ENCODE measurements around the gene CUX1.

The CUX1 gene

GRCh38 chr7:101993311-101993710 lies 175.9 kb downstream of the CUX1 start:
- no peak for TF ChIP-seq GABPA (IDR thresholded peaks at IDR 0.05; ENCODE audit: low read depth)
- no peak for TF ChIP-seq CTCF (IDR thresholded peaks at IDR 0.05; ENCODE audit: insufficient read depth, low read length)
- no peak for TF ChIP-seq SPI1 (IDR thresholded peaks at IDR 0.05; ENCODE audit: borderline replicate concordance, low read depth)
- TF ChIP-seq REST (IDR thresholded peaks at IDR 0.05; ENCODE audit: insufficient replicate concordance, low read depth): no peak
- TF ChIP-seq POLR2AphosphoS5 (IDR thresholded peaks at IDR 0.05; ENCODE audit: low read depth): no peak
- no peaks in the 10 kb centered on the region for H3K27me3 ChIP-seq (ENCODE audit: insufficient read depth, poor library complexity, severe bottlenecking)
- no peak for DNase-seq (ENCODE audit: low read depth in 1 of 2, low spot score in 1 of 2)
- H3K27ac ChIP-seq (replicated peaks): no peak overlapping the region
- no peak overlapping the region for H3K4me3 ChIP-seq (replicated peaks; ENCODE audit: insufficient read depth, low read length)

- no peak for TF ChIP-seq POLR2AphosphoS5 (IDR thresholded peaks at IDR 0.05; ENCODE audit: low read depth)
- TF ChIP-seq REST (IDR thresholded peaks at IDR 0.05; ENCODE audit: insufficient replicate concordance, low read depth): no peak
- no peak for TF ChIP-seq SPI1 (IDR thresholded peaks at IDR 0.05; ENCODE audit: borderline replicate concordance, low read depth)
- no peak for TF ChIP-seq CTCF (IDR thresholded peaks at IDR 0.05; ENCODE audit: insufficient read depth, low read length)
- TF ChIP-seq GABPA (IDR thresholded peaks at IDR 0.05; ENCODE audit: low read depth): no peak
- Histone ChIP-seq H3K4me3 (replicated peaks; ENCODE audit: insufficient read depth, low read length) (no peak overlapping the region), H3K27me3 (ENCODE audit: insufficient read depth, poor library complexity, severe bottlenecking) (no peaks in the 10 kb centered on the region), H3K27ac (replicated peaks) (no peak overlapping the region)
- no peak for DNase-seq (ENCODE audit: low read depth in 1 of 2, low spot score in 1 of 2)
Measured at GRCh38 chr7:101995121-101995520, 177.7 kb downstream of the CUX1 start.

GRCh38 chr7:101996131-101996691 lies 178.8 kb downstream of the CUX1 start:
- no peaks in the 10 kb centered on the region for H3K27me3 ChIP-seq (ENCODE audit: insufficient read depth, poor library complexity, severe bottlenecking)
- no peak for DNase-seq (ENCODE audit: low read depth in 1 of 2, low spot score in 1 of 2)
- TF ChIP-seq CTCF (IDR thresholded peaks at IDR 0.05; ENCODE audit: insufficient read depth, low read length) (no peak), GABPA (IDR thresholded peaks at IDR 0.05; ENCODE audit: low read depth) (no peak), POLR2AphosphoS5 (IDR thresholded peaks at IDR 0.05; ENCODE audit: low read depth) (no peak), SPI1 (IDR thresholded peaks at IDR 0.05; ENCODE audit: borderline replicate concordance, low read depth) (no peak), REST (IDR thresholded peaks at IDR 0.05; ENCODE audit: insufficient replicate concordance, low read depth) (no peak)
- H3K27ac ChIP-seq (replicated peaks): no peak overlapping the region
- no peak overlapping the region for H3K4me3 ChIP-seq (replicated peaks; ENCODE audit: insufficient read depth, low read length)

All from HL-60 (cell line).